Activated CD4-positive, CD25-positive, alpha-beta regulatory T cell treated with anti-CD3 and anti-CD28 coated beads, Interleukin-2, amount 50 U/mL, for 72 hours (primary cell): ENCODE data around the gene AEN.

ENCODE experiments used
- DNase-seq: peaks from one replicate; pipeline ENCODE4 v3.0.0; 2021

Gene AEN

DNA sequence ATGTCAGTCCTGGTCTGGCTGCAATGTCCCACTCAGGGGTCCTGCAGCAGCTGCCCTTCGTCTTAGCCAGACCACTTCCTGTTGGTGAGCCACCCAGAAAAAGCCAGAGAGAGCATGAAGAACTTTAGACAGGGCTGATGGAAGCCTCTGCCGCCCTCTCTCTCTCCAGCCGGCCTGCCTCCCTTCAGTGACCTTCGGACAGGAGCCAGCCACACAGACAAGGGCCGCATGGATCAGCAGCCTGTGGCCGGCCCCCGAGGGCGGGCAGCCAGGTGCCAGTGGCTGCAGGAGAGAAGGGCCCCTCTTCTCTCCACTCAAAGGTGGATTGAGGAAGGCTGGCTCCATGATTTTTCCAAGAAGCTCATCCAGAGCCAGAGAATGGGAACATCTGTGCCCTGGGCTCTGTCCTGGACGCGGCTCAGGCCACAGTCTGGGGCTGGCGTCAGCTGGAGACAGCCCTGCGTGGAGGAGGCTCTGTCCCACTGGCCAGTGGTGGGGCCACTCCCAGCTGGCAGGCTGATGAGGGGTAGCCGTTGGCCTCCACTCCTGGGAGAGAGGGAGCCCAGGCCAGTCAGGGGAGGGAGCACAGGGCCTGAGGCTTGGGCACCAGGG is 60.6 kb downstream of the AEN start:
- no peak for DNase-seq
